Measurements from ENCODE around the gene DHX32. TPM values are rescaled to one million over a fixed set of nuclear protein-coding genes. Genes with fewer than 3 reads are reported as not detected.

The DHX32 gene
- total RNA-seq, 1 donor from 2014 or later = 39.4 TPM

DNA sequence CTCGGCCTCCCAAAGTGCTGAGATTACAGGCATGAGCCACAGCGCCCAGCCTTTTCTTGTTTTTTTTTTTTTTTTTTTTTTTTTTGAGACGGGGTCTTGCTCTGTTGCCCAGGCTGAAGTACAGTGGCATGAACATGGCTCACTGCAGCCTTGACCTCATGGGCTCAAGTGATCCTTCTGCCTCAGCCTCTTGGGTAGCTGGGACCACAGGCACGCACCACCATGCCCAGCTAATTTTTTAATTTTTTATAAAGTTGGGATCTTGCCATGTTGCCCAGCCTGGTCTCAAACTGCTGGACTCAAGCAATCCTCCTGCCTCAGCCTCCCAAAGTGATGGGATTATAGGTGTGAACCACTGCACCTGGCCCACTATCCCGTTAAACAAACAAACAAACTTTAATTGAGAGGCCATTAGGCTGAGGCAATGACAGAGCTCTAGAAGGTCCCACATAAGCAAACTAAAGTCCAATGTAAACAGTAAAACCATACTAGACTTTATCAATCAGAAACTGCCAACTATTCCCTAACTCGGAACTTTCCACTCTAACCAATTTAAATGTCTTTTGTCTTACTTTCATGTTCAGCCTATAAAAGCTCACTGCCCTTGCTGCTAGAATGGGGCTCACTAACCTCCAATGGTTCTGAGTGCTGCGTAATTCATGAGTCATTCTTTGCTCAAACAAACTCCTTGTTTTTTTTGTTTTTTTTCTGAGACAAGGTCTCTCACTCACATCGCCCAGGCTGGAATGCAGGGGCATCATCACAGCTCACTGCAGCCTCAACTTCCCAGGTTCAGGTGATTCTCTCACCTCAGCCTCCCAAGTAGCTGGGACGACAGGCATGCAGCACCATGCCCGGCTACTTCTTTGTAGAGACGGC lies 1.9 kb downstream of the DHX32 start:
- FAIRE-seq (peak; percentile 92), DNase-seq (ENCODE audit: low read depth) (peak; percentile 96)
- H3K36me3 ChIP-seq (ENCODE audit: insufficient read depth, low read length) = peaks cover 4% of the 10 kb centered on the region
- H3K9me3 Mint-ChIP-seq (ENCODE audit: unreplicated experiment) = peaks cover 8% of the 10 kb centered on the region
- no peak overlapping the region for H2AFZ ChIP-seq (ENCODE audit: low read depth, low read length)
- peaks cover 23% of the 10 kb centered on the region for H3K4me1 Mint-ChIP-seq (ENCODE audit: low read depth, unreplicated experiment)
- H3K9ac ChIP-seq (ENCODE audit: low read length) = no peak overlapping the region
- H3K79me2 ChIP-seq (ENCODE audit: insufficient read depth, low read length) = peaks cover 9% of the 10 kb centered on the region
- H3K4me1 ChIP-seq (ENCODE audit: insufficient read depth, low read length) = peaks cover 13% of the 10 kb centered on the region
- H3K27me3 Mint-ChIP-seq (ENCODE audit: low read depth, unreplicated experiment) = no peaks in the 10 kb centered on the region
- H3K4me3 ChIP-seq (ENCODE audit: insufficient read depth, low read depth, low read length) = no peak overlapping the region
- peak overlapping the region; percentile 76 for H3K27ac ChIP-seq (ENCODE audit: low read depth, low read length)
- peak overlapping the region; percentile 77 for H3K27ac Mint-ChIP-seq (ENCODE audit: unreplicated experiment)
- TF ChIP-seq, protein P1, sequence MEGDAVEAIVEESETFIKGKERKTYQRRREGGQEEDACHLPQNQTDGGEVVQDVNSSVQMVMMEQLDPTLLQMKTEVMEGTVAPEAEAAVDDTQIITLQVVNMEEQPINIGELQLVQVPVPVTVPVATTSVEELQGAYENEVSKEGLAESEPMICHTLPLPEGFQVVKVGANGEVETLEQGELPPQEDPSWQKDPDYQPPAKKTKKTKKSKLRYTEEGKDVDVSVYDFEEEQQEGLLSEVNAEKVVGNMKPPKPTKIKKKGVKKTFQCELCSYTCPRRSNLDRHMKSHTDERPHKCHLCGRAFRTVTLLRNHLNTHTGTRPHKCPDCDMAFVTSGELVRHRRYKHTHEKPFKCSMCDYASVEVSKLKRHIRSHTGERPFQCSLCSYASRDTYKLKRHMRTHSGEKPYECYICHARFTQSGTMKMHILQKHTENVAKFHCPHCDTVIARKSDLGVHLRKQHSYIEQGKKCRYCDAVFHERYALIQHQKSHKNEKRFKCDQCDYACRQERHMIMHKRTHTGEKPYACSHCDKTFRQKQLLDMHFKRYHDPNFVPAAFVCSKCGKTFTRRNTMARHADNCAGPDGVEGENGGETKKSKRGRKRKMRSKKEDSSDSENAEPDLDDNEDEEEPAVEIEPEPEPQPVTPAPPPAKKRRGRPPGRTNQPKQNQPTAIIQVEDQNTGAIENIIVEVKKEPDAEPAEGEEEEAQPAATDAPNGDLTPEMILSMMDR (IDR thresholded peaks at IDR 0.05; ENCODE audit: insufficient read depth, low read depth, low read length) = no peak
- TF ChIP-seq EZH2 (IDR thresholded peaks at IDR 0.05; ENCODE audit: insufficient read depth, low read length) = no peak
- H3K36me3 Mint-ChIP-seq (ENCODE audit: low read depth, unreplicated experiment) = peaks cover 25% of the 10 kb centered on the region
- H3K27me3 ChIP-seq (ENCODE audit: insufficient read depth, low read length) = no peaks in the 10 kb centered on the region
- peak overlapping the region; percentile 45 for H3K4me3 Mint-ChIP-seq (ENCODE audit: unreplicated experiment)
- peak overlapping the region; percentile 57 for H3K4me2 ChIP-seq (ENCODE audit: low read length)
- no peaks in the 10 kb centered on the region for H4K20me1 ChIP-seq (ENCODE audit: insufficient read depth, low read length)
- no peaks in the 10 kb centered on the region for H3K9me3 ChIP-seq (ENCODE audit: insufficient read depth, low read depth, low read length)

DNA sequence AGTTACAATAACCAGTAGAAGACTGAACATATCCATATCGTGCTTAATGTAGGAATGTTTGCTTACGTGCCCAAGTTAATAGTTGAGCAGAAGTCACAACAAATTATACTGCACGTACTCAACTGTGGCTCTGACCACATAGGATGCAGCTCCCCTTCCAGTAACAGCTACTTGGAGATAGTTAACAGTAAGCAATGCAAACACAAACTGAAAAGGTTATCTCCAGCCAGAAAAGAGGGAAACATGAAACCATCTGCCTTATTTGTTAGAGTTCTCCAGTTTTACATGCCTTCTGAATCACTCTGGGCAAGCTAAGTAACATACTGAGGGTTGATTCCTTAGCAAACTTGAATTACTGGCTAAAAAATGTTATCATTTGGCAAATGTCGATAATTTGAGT lies 9.8 kb downstream of the DHX32 start:
- Histone ChIP-seq H3K4me2 (ENCODE audit: low read length) (no peak overlapping the region), H3K79me2 (ENCODE audit: insufficient read depth, low read length) (no peaks in the 10 kb centered on the region), H3K9ac (ENCODE audit: low read length) (no peak overlapping the region), H3K4me3 (ENCODE audit: insufficient read depth, low read depth, low read length) (no peak overlapping the region), H3K36me3 (ENCODE audit: insufficient read depth, low read length) (peaks cover 9% of the 10 kb centered on the region), H3K9me3 (ENCODE audit: insufficient read depth, low read depth, low read length) (no peaks in the 10 kb centered on the region), H4K20me1 (ENCODE audit: insufficient read depth, low read length) (peaks cover 6% of the 10 kb centered on the region), H2AFZ (ENCODE audit: low read depth, low read length) (no peak overlapping the region), H3K27me3 (ENCODE audit: insufficient read depth, low read length) (no peaks in the 10 kb centered on the region), H3K27ac (ENCODE audit: low read depth, low read length) (no peak overlapping the region), H3K4me1 (ENCODE audit: insufficient read depth, low read length) (no peaks in the 10 kb centered on the region)
- peaks cover 7% of the 10 kb centered on the region for H3K4me1 Mint-ChIP-seq (ENCODE audit: low read depth, unreplicated experiment)
- peaks cover 27% of the 10 kb centered on the region for H3K36me3 Mint-ChIP-seq (ENCODE audit: low read depth, unreplicated experiment)
- no peak for TF ChIP-seq EZH2 (IDR thresholded peaks at IDR 0.05; ENCODE audit: insufficient read depth, low read length)
- TF ChIP-seq, protein P1 (IDR thresholded peaks at IDR 0.05; ENCODE audit: insufficient read depth, low read depth, low read length) = no peak
- DNase-seq (ENCODE audit: low read depth) (peak; percentile 54), FAIRE-seq (no peak)
- peak overlapping the region; percentile 18 for H3K27ac Mint-ChIP-seq (ENCODE audit: unreplicated experiment)
- peaks cover 3% of the 10 kb centered on the region for H3K9me3 Mint-ChIP-seq (ENCODE audit: unreplicated experiment)
- no peak overlapping the region for H3K4me3 Mint-ChIP-seq (ENCODE audit: unreplicated experiment)
- no peaks in the 10 kb centered on the region for H3K27me3 Mint-ChIP-seq (ENCODE audit: low read depth, unreplicated experiment)
